Panc1 (cell line): ENCODE measurements around the gene SERPINF2. TPM values are rescaled to one million over a fixed set of nuclear protein-coding genes. Genes with fewer than 3 reads are reported as not detected.
"Not testable (repeated sequence)": the region's sequence is repeated elsewhere in the genome, so short reads cannot be mapped to it uniquely, and the experiment has no call there.

Source experiments
- ATAC-seq: fragments of 200-7000 bp; cut with Tn5 transposase; 2 replicates; pipeline ENCODE4 v1.9.1; 2020; ENCODE audit warnings: mild to moderate bottlenecking, moderate library complexity
- BruUV-seq: library from RNA; stranded (reverse); fragments of 400-500 nt; replicated peaks from 2 replicates; lab custom pipeline; 2021; lab: Mats Ljungman, UMichigan
- CTCF ChIA-PET: fragments of 300-600 bp; sonication (Branson Sonifier 250); formaldehyde crosslinking; loops from one replicate; lab custom pipeline; 2022; ENCODE audit warnings: antibody characterized with exemption; lab: Charles Lee
- POLR2A ChIA-PET: fragments of 300-600 bp; sonication (Branson Sonifier 250); formaldehyde crosslinking; loops from one replicate; lab custom pipeline; 2022; ENCODE audit warnings: antibody characterized with exemption; lab: Charles Lee
- DNase-seq: peaks from one replicate; pipeline ENCODE4 v3.0.0-alpha.2; 2010; ENCODE audit warnings: low read depth, low spot score
- H3K27ac ChIP-seq: 2 replicates; pipeline ENCODE4 v1.5.1; 2011; ENCODE audit warnings: mild to moderate bottlenecking, low read length, inconsistent platforms
- H3K27me3 ChIP-seq: fragments of 200-500 bp; sonication (Bioruptor generic); 2 replicates; pipeline ENCODE4 v1.6.0; 2014; ENCODE audit warnings: low read length, inconsistent platforms; ENCODE audit not compliant: control insufficient read depth, insufficient read depth
- H3K36me3 ChIP-seq: fragments of 200-500 bp; sonication (Bioruptor generic); 2 replicates; pipeline ENCODE4 v1.5.1; 2014; ENCODE audit warnings: inconsistent platforms, mild to moderate bottlenecking, low read length, moderate library complexity; ENCODE audit not compliant: control insufficient read depth, insufficient read depth
- H3K4me1 ChIP-seq: 2 replicates; pipeline ENCODE4 v1.5.1; 2011; ENCODE audit warnings: inconsistent platforms, mild to moderate bottlenecking, low read length, moderate library complexity; ENCODE audit not compliant: control insufficient read depth, insufficient read depth
- H3K4me3 ChIP-seq, 2 experiments: 2 replicates each; pipeline ENCODE4 v1.5.1; 2011 to 2012; ENCODE audit warnings: low read depth in 2 of 2, low read length in 2 of 2, mild to moderate bottlenecking in 2 of 2, inconsistent platforms in 1 of 2, moderate library complexity in 1 of 2
- H3K9me3 ChIP-seq: fragments of 200-500 bp; sonication (Bioruptor generic); 2 replicates; pipeline ENCODE4 v1.5.1; 2014; ENCODE audit warnings: low read depth, mild to moderate bottlenecking, inconsistent platforms, low read length, moderate library complexity; ENCODE audit not compliant: control insufficient read depth, insufficient read depth
- POLR2AphosphoS5 ChIP-seq: IDR thresholded peaks from 2 replicates; pipeline ENCODE4 v1.6.1; 2012; ENCODE audit warnings: mild to moderate bottlenecking, low read depth, low read length, moderate library complexity
- SIN3A ChIP-seq: IDR thresholded peaks from 2 replicates; pipeline ENCODE4 v1.6.1; 2012; ENCODE audit warnings: low read depth, mild to moderate bottlenecking, low read length, moderate library complexity, borderline replicate concordance; ENCODE audit not compliant: insufficient read depth
- TCF7L2 ChIP-seq: IDR thresholded peaks from 2 replicates; pipeline ENCODE4 v1.6.1; 2011; ENCODE audit warnings: mild to moderate bottlenecking, low read depth, low read length, inconsistent platforms
- in situ Hi-C: cut with HindIII; loops from 2 replicates; pipeline ENCODE4 v1.10.0; 2016; ENCODE audit warnings: low sequenced_read_pairs, low pct_unique_long_range_greater_than_20kb
- intact Hi-C: fragments of 100-400 bp; cut with micrococcal nuclease; formaldehyde crosslinking; loops from one replicate; pipeline ENCODE4 v1.10.0; 2022; ENCODE audit not compliant: unreplicated experiment
- total RNA-seq: library from RNA; stranded (reverse); gene quantifications from one replicate; pipeline ENCODE4 v1.2.1, GENCODE V29; 2021; ENCODE audit not compliant: unreplicated experiment
- TF ChIP-seq, protein P1 (sequence below), 2 experiments: IDR thresholded peaks; 2 replicates each; pipeline ENCODE4 v1.6.1; 2011 to 2012; ENCODE audit warnings: low read depth in 2 of 2, control low read depth in 1 of 2, low read length in 1 of 2, mild to moderate bottlenecking in 1 of 2, moderate library complexity in 1 of 2; ENCODE audit not compliant: insufficient read depth in 1 of 2
- TF ChIP-seq, protein P2 (sequence below): fragments of 450-650 bp; IDR thresholded peaks from 2 replicates; pipeline ENCODE4 v1.5.1; 2017; ENCODE audit warnings: mild to moderate bottlenecking

Gene SERPINF2
- total RNA-seq, 1 experiment from 2014 or later, result 0.77 TPM

DNA sequence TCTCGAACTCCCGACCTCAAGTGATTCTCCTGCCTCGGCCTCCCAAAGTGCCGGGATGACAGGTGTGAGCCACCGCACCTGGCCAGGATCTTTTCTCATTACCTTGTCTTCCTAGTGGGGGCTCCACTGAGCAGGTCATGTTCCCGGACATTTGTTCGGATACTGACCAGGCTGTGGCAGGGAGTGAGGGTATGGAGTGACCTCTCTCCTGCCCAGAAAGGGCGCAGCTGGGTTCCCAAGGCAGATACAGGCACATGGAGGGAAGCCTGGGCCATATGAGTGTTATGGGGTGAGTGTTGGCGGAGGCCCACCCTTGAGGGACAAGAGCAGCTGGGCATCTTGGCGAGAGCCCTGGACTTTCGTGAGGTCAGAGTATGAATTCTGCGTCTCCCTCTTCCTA, 24.7 kb downstream of the SERPINF2 start:
- no peak overlapping the region for H3K4me3 ChIP-seq
- ChIA-PET CTCF (no interaction called here), POLR2A (no interaction called here)
- peaks cover 18% of the 10 kb centered on the region for H3K4me1 ChIP-seq
- H3K27me3 ChIP-seq, result no peaks in the 10 kb centered on the region
- intact Hi-C loops, result no loop called here
- H3K9me3 ChIP-seq, result no peaks in the 10 kb centered on the region
- no TSS peak for BruUV-seq
- DNase-seq, result no peak
- no peak overlapping the region for H3K27ac ChIP-seq
- in situ Hi-C loops, result no loop called here
- ATAC-seq, result no peak
- H3K36me3 ChIP-seq, result no peaks in the 10 kb centered on the region
- TF ChIP-seq, protein P1, sequence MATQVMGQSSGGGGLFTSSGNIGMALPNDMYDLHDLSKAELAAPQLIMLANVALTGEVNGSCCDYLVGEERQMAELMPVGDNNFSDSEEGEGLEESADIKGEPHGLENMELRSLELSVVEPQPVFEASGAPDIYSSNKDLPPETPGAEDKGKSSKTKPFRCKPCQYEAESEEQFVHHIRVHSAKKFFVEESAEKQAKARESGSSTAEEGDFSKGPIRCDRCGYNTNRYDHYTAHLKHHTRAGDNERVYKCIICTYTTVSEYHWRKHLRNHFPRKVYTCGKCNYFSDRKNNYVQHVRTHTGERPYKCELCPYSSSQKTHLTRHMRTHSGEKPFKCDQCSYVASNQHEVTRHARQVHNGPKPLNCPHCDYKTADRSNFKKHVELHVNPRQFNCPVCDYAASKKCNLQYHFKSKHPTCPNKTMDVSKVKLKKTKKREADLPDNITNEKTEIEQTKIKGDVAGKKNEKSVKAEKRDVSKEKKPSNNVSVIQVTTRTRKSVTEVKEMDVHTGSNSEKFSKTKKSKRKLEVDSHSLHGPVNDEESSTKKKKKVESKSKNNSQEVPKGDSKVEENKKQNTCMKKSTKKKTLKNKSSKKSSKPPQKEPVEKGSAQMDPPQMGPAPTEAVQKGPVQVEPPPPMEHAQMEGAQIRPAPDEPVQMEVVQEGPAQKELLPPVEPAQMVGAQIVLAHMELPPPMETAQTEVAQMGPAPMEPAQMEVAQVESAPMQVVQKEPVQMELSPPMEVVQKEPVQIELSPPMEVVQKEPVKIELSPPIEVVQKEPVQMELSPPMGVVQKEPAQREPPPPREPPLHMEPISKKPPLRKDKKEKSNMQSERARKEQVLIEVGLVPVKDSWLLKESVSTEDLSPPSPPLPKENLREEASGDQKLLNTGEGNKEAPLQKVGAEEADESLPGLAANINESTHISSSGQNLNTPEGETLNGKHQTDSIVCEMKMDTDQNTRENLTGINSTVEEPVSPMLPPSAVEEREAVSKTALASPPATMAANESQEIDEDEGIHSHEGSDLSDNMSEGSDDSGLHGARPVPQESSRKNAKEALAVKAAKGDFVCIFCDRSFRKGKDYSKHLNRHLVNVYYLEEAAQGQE (IDR thresholded peaks at IDR 0.05; ENCODE audit: insufficient read depth in 1 of 2, low read depth in 2 of 2, low read length in 1 of 2), result no peak
- TF ChIP-seq TCF7L2, result no peak
- no peak for TF ChIP-seq POLR2AphosphoS5
- TF ChIP-seq, protein P2, sequence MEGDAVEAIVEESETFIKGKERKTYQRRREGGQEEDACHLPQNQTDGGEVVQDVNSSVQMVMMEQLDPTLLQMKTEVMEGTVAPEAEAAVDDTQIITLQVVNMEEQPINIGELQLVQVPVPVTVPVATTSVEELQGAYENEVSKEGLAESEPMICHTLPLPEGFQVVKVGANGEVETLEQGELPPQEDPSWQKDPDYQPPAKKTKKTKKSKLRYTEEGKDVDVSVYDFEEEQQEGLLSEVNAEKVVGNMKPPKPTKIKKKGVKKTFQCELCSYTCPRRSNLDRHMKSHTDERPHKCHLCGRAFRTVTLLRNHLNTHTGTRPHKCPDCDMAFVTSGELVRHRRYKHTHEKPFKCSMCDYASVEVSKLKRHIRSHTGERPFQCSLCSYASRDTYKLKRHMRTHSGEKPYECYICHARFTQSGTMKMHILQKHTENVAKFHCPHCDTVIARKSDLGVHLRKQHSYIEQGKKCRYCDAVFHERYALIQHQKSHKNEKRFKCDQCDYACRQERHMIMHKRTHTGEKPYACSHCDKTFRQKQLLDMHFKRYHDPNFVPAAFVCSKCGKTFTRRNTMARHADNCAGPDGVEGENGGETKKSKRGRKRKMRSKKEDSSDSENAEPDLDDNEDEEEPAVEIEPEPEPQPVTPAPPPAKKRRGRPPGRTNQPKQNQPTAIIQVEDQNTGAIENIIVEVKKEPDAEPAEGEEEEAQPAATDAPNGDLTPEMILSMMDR, result no peak

DNA sequence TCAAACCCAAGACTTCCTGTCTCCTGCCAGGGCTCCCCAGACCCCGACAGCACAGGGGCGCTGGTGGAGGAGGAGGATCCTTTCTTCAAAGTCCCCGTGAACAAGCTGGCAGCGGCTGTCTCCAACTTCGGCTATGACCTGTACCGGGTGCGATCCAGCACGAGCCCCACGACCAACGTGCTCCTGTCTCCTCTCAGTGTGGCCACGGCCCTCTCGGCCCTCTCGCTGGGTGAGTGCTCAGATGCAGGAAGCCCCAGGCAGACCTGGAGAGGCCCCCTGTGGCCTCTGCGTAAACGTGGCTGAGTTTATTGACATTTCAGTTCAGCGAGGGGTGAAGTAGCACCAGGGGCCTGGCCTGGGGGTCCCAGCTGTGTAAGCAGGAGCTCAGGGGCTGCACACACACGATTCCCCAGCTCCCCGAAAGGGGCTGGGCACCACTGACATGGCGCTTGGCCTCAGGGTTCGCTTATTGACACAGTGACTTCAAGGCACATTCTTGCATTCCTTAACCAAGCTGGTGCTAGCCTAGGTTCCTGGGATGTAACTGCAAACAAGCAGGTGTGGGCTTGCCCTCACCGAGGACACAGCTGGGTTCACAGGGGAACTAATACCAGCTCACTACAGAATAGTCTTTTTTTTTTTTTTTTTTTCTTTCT, 27.3 kb downstream of the SERPINF2 start:
- intact Hi-C loops, result no loop called here
- POLR2A ChIA-PET, result interaction anchor here (0.6 to 0.9 kb wide), 3 partner anchors 20 to 107 kb away, joined by 3 to 7 read pairs (median 5); no protein-coding TSS in a partner anchor
- no peak for DNase-seq
- TF ChIP-seq, protein P1 (IDR thresholded peaks at IDR 0.05; ENCODE audit: insufficient read depth in 1 of 2, low read depth in 2 of 2, low read length in 1 of 2), result no peak
- TF ChIP-seq POLR2AphosphoS5 (no peak), SIN3A (no peak), TCF7L2 (peak; percentile 61)
- TF ChIP-seq, protein P2, result no peak
- Histone ChIP-seq H3K27me3 (no peaks in the 10 kb centered on the region), H3K27ac (peak overlapping the region; percentile 82), H3K4me1 (peaks cover 13% of the 10 kb centered on the region), H3K36me3 (no peaks in the 10 kb centered on the region), H3K4me3 (peak overlapping the region in 1 of 2 experiments; percentile 31; a peak in 1 of 4 replicates), H3K9me3 (no peaks in the 10 kb centered on the region)
- CTCF ChIA-PET, result interaction anchor here (0.6 to 1.0 kb wide), 2 partner anchors 27 to 49 kb away, joined by 3 to 5 read pairs; no protein-coding TSS in a partner anchor
- in situ Hi-C loops, result no loop called here
- no TSS peak for BruUV-seq
- peak; percentile 83 for ATAC-seq

DNA sequence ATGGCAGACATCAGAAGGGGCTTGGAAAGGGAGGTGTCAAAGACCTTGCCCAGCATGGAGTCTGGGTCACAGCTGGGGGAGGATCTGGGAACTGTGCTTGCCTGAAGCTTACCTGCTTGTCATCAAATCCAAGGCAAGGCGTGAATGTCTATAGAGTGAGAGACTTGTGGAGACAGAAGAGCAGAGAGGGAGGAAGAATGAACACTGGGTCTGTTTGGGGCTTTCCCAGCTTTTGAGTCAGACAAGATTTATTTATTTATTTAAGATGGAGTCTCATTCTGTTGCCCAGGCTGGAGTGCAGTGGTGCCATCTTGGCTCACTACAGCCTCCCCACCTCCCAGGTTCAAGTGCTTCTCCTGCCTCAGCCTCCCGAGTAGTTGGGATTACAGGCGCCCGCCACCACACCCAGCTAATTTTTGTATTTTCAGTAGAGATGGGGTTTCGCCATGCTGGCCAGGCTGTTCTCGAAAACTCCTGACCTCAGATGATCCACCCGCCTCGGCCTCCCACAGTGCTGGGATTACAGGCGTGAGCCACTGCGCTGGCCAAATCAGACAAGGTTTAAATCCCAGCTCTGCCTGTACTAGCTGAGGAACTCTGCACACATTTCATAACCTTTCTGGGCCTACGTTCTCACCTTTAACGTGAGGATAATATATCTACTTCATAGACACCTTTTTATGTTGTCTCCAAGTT, 30.5 kb downstream of the SERPINF2 start:
- BruUV-seq, H3K36me3 ChIP-seq, H3K9me3 ChIP-seq, POLR2A ChIA-PET, CTCF ChIA-PET, intact Hi-C loops, H3K27me3 ChIP-seq, in situ Hi-C loops, H3K4me3 ChIP-seq: not testable (repeated sequence)
- H3K4me1 ChIP-seq, result peaks cover 13% of the 10 kb centered on the region
- peak; percentile 8 for DNase-seq
- H3K27ac ChIP-seq, result peak overlapping the region; percentile 34
- peak; percentile 51 for ATAC-seq
